GM18951 (cell line): ENCODE results near the gene ZBP1.

Source experiments
- POLR2A ChIP-seq: IDR thresholded peaks from 4 replicates; pipeline ENCODE4 v1.6.1; 2011; ENCODE audit warnings: mild to moderate bottlenecking; ENCODE audit not compliant: insufficient read length, insufficient read depth; ENCODE audit errors: extremely low read depth
- in situ Hi-C: fragments of 300-500 bp; cut with MboI; formaldehyde crosslinking; loops from one replicate; pipeline ENCODE4 v1.12.0; 2022; ENCODE audit warnings: low sequenced_read_pairs, mixed read lengths, inconsistent platforms; ENCODE audit not compliant: unreplicated experiment

Gene ZBP1

GRCh38 chr20:57601211-57601570 is 19.0 kb downstream of the ZBP1 start:
- TF ChIP-seq POLR2A, result no peak
- in situ Hi-C loops, result loop anchor here (10.0 kb wide), 1 partner anchor 584 kb away; no protein-coding TSS in a partner anchor

- in situ Hi-C loops, result loop anchor here (10.0 kb wide), 1 partner anchor 584 kb away; no protein-coding TSS in a partner anchor
- no peak for TF ChIP-seq POLR2A
These were observed 19.7 kb downstream of the ZBP1 start for GRCh38 chr20:57600320-57601210.

- in situ Hi-C loops, result loop anchor here (10.0 kb wide), 1 partner anchor 214 kb away; no protein-coding TSS in a partner anchor
- no peak for TF ChIP-seq POLR2A
These were observed 21.7 kb downstream of the ZBP1 start for GRCh38 chr20:57598491-57598890.

- in situ Hi-C loops, result loop anchor here (10.0 kb wide), 1 partner anchor 213 kb away; no protein-coding TSS in a partner anchor
- no peak for TF ChIP-seq POLR2A
These were observed 22.2 kb downstream of the ZBP1 start for GRCh38 chr20:57598060-57598459.

GRCh38 chr20:57596998-57597939 is 23.0 kb downstream of the ZBP1 start:
- in situ Hi-C loops, result loop anchor here (10.0 kb wide), 1 partner anchor 212 kb away; no protein-coding TSS in a partner anchor
- TF ChIP-seq POLR2A, result no peak

- in situ Hi-C loops, result loop anchor here (10.0 kb wide), 1 partner anchor 212 kb away; no protein-coding TSS in a partner anchor
- TF ChIP-seq POLR2A, result no peak
These were observed 23.9 kb downstream of the ZBP1 start for GRCh38 chr20:57596358-57596757.

GRCh38 chr20:57595041-57596030 is 24.9 kb downstream of the ZBP1 start:
- in situ Hi-C loops, result loop anchor here (10.0 kb wide), 1 partner anchor 211 kb away; no protein-coding TSS in a partner anchor
- TF ChIP-seq POLR2A, result no peak

GRCh38 chr20:57594092-57594951 is 25.9 kb downstream of the ZBP1 start:
- in situ Hi-C loops, result loop anchor here (5.0 to 10.0 kb wide), 2 partner anchors 72 to 210 kb away; no protein-coding TSS in a partner anchor
- no peak for TF ChIP-seq POLR2A

- in situ Hi-C loops, result loop anchor here (5.0 to 10.0 kb wide), 2 partner anchors 71 to 209 kb away; no protein-coding TSS in a partner anchor
- no peak for TF ChIP-seq POLR2A
These were observed 26.9 kb downstream of the ZBP1 start for GRCh38 chr20:57593134-57593886.

GRCh38 chr20:57592263-57593092 is 27.7 kb downstream of the ZBP1 start:
- in situ Hi-C loops, result loop anchor here (5.0 to 10.0 kb wide), 2 partner anchors 70 to 208 kb away; no protein-coding TSS in a partner anchor
- TF ChIP-seq POLR2A, result no peak
